Tibial nerve (tissue), 4 donors: Measurements from ENCODE around the gene PCSK6.

Source experiments
- CTCF ChIP-seq, 5 experiments: fragments of 200-600 bp in 3 of 5; fragments of 450-650 bp in 2 of 5; sonication (generic) in 3 of 5; IDR thresholded peaks; one replicate each; pipeline ENCODE4 v1.5.1; 2016 to 2019; ENCODE audit warnings: antibody characterized with exemption in 5 of 5, mild to moderate bottlenecking in 3 of 5, moderate library complexity in 2 of 5
- EP300 ChIP-seq, 2 donors: sonication (generic); formaldehyde crosslinking; IDR thresholded peaks; one replicate each; pipeline ENCODE4 v1.6.1; 2017; ENCODE audit warnings: antibody characterized with exemption in 2 of 2, mild to moderate bottlenecking in 1 of 2
- POLR2A ChIP-seq, 2 donors: fragments of 450-650 bp; IDR thresholded peaks; one replicate each; pipeline ENCODE4 v1.6.1; 2017; ENCODE audit warnings: antibody characterized with exemption in 2 of 2, mild to moderate bottlenecking in 2 of 2, moderate library complexity in 2 of 2

- TF ChIP-seq CTCF (IDR thresholded peaks at IDR 0.05) (no peak), POLR2A (IDR thresholded peaks at IDR 0.05) (no peak), EP300 (IDR thresholded peaks at IDR 0.05) (no peak)
Observed at GRCh38 chr15:101431301-101431700, 58.2 kb downstream of the PCSK6 start.
